Measurements from ENCODE around the gene ZXDC.

DNA sequence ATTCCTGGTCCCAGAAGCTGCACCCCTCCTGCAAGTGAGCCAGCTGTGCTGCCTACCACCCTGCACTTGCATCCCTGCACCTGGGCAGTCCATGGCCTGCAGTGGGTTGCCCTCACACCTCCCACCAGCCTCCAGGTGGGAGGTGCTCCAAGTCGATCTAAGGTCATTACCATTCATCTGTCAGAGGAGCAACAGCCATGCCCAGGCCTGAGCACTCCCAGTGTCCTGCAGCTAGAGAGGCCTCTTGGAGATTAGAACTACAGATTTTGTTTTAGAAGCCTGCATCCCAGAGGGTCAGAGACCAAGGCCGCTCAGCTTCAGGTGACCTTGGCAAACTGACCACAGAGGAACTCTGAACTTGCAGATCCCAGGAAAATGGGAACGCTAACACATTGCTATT, 9.0 kb upstream of the ZXDC start:
- TF ChIP-seq, protein P1, sequence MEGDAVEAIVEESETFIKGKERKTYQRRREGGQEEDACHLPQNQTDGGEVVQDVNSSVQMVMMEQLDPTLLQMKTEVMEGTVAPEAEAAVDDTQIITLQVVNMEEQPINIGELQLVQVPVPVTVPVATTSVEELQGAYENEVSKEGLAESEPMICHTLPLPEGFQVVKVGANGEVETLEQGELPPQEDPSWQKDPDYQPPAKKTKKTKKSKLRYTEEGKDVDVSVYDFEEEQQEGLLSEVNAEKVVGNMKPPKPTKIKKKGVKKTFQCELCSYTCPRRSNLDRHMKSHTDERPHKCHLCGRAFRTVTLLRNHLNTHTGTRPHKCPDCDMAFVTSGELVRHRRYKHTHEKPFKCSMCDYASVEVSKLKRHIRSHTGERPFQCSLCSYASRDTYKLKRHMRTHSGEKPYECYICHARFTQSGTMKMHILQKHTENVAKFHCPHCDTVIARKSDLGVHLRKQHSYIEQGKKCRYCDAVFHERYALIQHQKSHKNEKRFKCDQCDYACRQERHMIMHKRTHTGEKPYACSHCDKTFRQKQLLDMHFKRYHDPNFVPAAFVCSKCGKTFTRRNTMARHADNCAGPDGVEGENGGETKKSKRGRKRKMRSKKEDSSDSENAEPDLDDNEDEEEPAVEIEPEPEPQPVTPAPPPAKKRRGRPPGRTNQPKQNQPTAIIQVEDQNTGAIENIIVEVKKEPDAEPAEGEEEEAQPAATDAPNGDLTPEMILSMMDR (IDR thresholded peaks at IDR 0.05; ENCODE audit: poor library complexity) = no peak
- TF ChIP-seq EZH2phosphoT487 (IDR thresholded peaks at IDR 0.05; ENCODE audit: low read depth, severe bottlenecking, unreplicated experiment) (no peak), EZH2 (IDR thresholded peaks at IDR 0.05; ENCODE audit: borderline replicate concordance) (no peak)
